Stimulated activated CD4-positive, alpha-beta T cell treated with anti-CD3 and anti-CD28 coated beads, Interleukin-4, amount 100 ng/mL, for 4 hours (primary cell): ENCODE data around the gene ABCG1.

ENCODE experiments used
- DNase-seq, 2 experiments: peaks; one replicate each; pipeline ENCODE4 v3.0.0-alpha.2; 2020

The ABCG1 gene

GRCh38 chr21:42252778-42253340 is 33.9 kb downstream of the ABCG1 start:
- no peak for DNase-seq

GRCh38 chr21:42253466-42253865 is 34.5 kb downstream of the ABCG1 start:
- DNase-seq, result no peak

- DNase-seq, result no peak
Observed at GRCh38 chr21:42254083-42254482, 35.1 kb downstream of the ABCG1 start.

- DNase-seq, result no peak
Observed at GRCh38 chr21:42254651-42255601, 36.0 kb downstream of the ABCG1 start.

GRCh38 chr21:42255825-42256224 is 36.9 kb downstream of the ABCG1 start:
- DNase-seq, result no peak

- DNase-seq, result no peak
Observed at GRCh38 chr21:42256316-42256715, 37.4 kb downstream of the ABCG1 start.

- DNase-seq, result no peak
Observed at GRCh38 chr21:42257091-42257765, 38.3 kb downstream of the ABCG1 start.

- peak; percentile 74 to 82 for DNase-seq
Observed at GRCh38 chr21:42258150-42258884, 39.4 kb downstream of the ABCG1 start.

- DNase-seq, result no peak
Observed at GRCh38 chr21:42258885-42259407, 40.0 kb downstream of the ABCG1 start.

- DNase-seq, result no peak
Observed at GRCh38 chr21:42260121-42260520, 41.2 kb downstream of the ABCG1 start.

- DNase-seq, result no peak
Observed at GRCh38 chr21:42261829-42262200, 42.9 kb downstream of the ABCG1 start.

- no peak for DNase-seq
Observed at GRCh38 chr21:42262831-42263231, 43.9 kb downstream of the ABCG1 start.

- no peak for DNase-seq
Observed at GRCh38 chr21:42263591-42264131, 44.7 kb downstream of the ABCG1 start.

GRCh38 chr21:42264245-42265195 is 45.6 kb downstream of the ABCG1 start:
- DNase-seq, result no peak

- no peak for DNase-seq
Observed at GRCh38 chr21:42265231-42265812, 46.4 kb downstream of the ABCG1 start.

- no peak for DNase-seq
Observed at GRCh38 chr21:42266971-42267556, 48.1 kb downstream of the ABCG1 start.

- no peak for DNase-seq
Observed at GRCh38 chr21:42269386-42269785, 50.4 kb downstream of the ABCG1 start.

GRCh38 chr21:42271065-42271464 is 52.1 kb downstream of the ABCG1 start:
- no peak for DNase-seq

GRCh38 chr21:42272109-42272962 is 53.4 kb downstream of the ABCG1 start:
- no peak for DNase-seq
